ENCODE measurements around the gene CRYBG2. TPM values are rescaled to one million over a fixed set of nuclear protein-coding genes. Genes with fewer than 3 reads are reported as not detected.

Gene CRYBG2
- total RNA-seq, 1 donor from 2014 or later, result 18.6 TPM

GRCh38 chr1:26354972-26355371 is 1.0 kb upstream of the CRYBG2 start:
- Histone ChIP-seq H3K27me3 (ENCODE audit: control insufficient read depth, insufficient read depth, low read length) (peaks cover 17% of the 10 kb centered on the region), H3K4me3 (ENCODE audit: low read depth, low read length) (no peak overlapping the region), H3K36me3 (ENCODE audit: control insufficient read depth, insufficient read depth, low read length) (no peaks in the 10 kb centered on the region)
- no peak for DNase-seq (ENCODE audit: low read depth)
- TF ChIP-seq CTCF (IDR thresholded peaks at IDR 0.05; ENCODE audit: insufficient read depth, low read length, poor library complexity, severe bottlenecking), result no peak

- H3K4me3 ChIP-seq (ENCODE audit: low read depth, low read length), result no peak overlapping the region
- no peaks in the 10 kb centered on the region for H3K36me3 ChIP-seq (ENCODE audit: control insufficient read depth, insufficient read depth, low read length)
- peaks cover 2% of the 10 kb centered on the region for H3K27me3 ChIP-seq (ENCODE audit: control insufficient read depth, insufficient read depth, low read length)
- no peak for DNase-seq (ENCODE audit: low read depth)
- TF ChIP-seq CTCF (IDR thresholded peaks at IDR 0.05; ENCODE audit: insufficient read depth, low read length, poor library complexity, severe bottlenecking), result no peak
Measured at GRCh38 chr1:26353210-26353859, 595 bp downstream of the CRYBG2 start.

- H3K36me3 ChIP-seq (ENCODE audit: control insufficient read depth, insufficient read depth, low read length), result no peaks in the 10 kb centered on the region
- peaks cover 2% of the 10 kb centered on the region for H3K27me3 ChIP-seq (ENCODE audit: control insufficient read depth, insufficient read depth, low read length)
- TF ChIP-seq CTCF (IDR thresholded peaks at IDR 0.05; ENCODE audit: insufficient read depth, low read length, poor library complexity, severe bottlenecking), result no peak
- no peak overlapping the region for H3K4me3 ChIP-seq (ENCODE audit: low read depth, low read length)
- DNase-seq (ENCODE audit: low read depth), result no peak
Measured at GRCh38 chr1:26352338-26352679, 1.6 kb downstream of the CRYBG2 start.

- Histone ChIP-seq H3K4me3 (ENCODE audit: low read depth, low read length) (no peak overlapping the region), H3K27me3 (ENCODE audit: control insufficient read depth, insufficient read depth, low read length) (peaks cover 2% of the 10 kb centered on the region), H3K36me3 (ENCODE audit: control insufficient read depth, insufficient read depth, low read length) (no peaks in the 10 kb centered on the region)
- no peak for TF ChIP-seq CTCF (IDR thresholded peaks at IDR 0.05; ENCODE audit: insufficient read depth, low read length, poor library complexity, severe bottlenecking)
- no peak for DNase-seq (ENCODE audit: low read depth)
Measured at GRCh38 chr1:26351590-26352337, 2.2 kb downstream of the CRYBG2 start.

GRCh38 chr1:26350701-26351589 is 3.0 kb downstream of the CRYBG2 start:
- no peak for TF ChIP-seq CTCF (IDR thresholded peaks at IDR 0.05; ENCODE audit: insufficient read depth, low read length, poor library complexity, severe bottlenecking)
- no peak overlapping the region for H3K4me3 ChIP-seq (ENCODE audit: low read depth, low read length)
- DNase-seq (ENCODE audit: low read depth), result no peak

More at GRCh38 chr1:26350701-26351589, 3.0 kb downstream of the CRYBG2 start:
- Histone ChIP-seq H3K27me3 (ENCODE audit: control insufficient read depth, insufficient read depth, low read length) (peaks cover 2% of the 10 kb centered on the region), H3K36me3 (ENCODE audit: control insufficient read depth, insufficient read depth, low read length) (no peaks in the 10 kb centered on the region)

Measured in kidney epithelial cell (primary cell).